ENCODE data around the gene RAB7B.

The RAB7B gene

DNA sequence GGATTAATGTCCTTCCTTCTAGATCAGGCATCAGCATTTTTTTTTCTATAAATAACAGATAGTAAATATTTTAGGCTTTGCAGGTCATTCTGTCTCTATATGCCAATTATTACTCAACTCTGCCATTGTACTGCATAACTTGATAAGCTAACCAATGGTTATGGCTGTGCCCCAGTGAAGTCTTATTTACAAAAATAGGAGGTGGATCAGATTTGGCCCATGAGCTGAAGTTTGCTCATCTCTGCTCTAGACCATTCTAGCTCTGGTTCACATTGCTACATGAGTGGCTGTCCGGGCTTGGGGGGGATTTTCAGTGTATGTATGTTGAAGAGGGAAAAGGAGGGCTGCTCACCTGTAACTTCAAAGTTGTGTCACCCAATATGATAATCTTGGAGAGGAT is 10.1 kb downstream of the RAB7B start:
- no peak for DNase-seq

DNA sequence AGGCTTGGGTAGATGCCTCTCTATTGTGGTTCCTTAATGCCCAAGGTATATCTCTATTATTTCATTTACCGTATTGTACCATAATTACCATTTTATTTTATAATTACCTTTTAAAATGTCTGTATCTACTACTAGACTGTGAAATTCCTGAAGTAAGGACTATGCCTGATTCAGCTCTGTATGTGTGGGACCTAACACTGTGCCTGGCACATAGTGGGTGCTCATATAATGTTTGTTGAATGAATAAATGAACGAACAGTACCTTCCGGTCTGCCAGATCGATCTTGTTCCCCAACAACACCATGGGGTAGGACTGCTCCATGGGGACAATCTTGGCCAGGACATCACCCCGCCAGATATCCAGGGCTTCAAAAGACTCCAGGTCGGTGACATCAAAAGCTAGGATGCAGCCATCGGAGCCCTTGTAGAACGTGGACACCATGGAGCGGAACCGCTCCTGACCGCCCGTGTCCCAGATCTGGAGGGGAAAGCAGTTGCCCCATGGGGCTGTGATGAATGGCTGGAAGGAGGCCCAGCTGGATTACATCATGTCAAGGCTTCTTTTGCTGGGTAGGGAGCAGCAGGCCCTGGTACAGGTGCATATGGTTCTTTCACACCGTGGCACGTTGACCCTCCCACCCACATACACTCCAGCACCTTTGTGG is 10.8 kb downstream of the RAB7B start:
- DNase-seq: no peak

DNA sequence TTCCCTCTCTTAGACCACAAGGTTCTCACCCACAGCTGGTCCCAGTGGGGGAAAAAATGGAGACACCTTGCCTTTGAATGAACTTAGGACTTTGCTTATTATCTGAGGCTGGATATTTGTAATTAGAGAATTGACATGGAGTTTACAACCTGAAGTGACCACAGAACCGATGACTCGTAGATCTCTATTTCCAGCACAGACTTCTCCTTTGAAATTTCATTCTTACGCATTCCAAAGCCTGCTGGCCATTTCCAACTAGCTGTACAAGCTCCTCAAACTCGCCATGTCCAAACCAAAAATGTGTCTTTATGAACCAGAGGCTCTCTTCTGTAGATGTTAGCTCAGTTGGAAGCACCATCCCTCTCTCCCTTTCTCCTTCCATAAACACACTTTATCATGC is 12.0 kb downstream of the RAB7B start:
- no peak for DNase-seq

DNA sequence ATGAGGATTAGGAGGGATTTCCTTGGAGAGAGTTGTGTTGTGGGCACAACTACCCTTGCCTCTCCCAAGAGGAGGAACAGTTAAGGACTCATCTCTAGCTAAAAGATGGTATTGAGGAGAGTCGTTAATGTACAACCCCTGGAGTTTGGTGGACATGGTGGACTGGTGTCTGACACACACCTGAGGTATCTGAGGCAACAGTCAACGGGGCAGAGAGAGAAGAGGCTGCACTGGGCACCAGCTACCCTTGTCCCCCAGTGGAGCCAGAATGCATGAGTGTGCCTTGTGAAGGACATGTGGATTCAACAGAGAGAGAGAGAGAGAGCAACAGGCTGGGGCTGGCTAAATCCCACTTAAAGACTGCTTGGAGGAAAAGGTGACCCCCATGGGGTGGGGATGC is 13.0 kb downstream of the RAB7B start:
- no peak for DNase-seq

DNA sequence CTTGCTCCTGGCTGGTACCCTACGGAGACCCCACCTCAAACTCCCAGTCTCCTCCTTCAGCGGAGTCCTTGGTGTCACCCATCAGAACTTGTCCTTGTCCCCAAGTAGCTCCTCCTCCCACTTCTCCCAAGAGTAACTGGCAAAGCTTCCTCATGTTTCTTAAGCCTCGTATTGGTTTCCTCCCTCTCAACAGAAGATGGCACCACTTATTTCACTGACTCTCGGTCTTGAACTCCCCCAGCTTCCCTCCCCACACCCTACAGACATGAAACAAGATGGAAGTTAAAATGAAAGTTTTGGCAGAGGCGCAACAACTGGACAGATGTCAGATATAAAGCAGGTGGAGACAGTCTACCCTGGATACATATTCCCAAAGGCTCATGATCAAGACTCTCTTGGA is 13.4 kb downstream of the RAB7B start:
- no peak for DNase-seq

DNA sequence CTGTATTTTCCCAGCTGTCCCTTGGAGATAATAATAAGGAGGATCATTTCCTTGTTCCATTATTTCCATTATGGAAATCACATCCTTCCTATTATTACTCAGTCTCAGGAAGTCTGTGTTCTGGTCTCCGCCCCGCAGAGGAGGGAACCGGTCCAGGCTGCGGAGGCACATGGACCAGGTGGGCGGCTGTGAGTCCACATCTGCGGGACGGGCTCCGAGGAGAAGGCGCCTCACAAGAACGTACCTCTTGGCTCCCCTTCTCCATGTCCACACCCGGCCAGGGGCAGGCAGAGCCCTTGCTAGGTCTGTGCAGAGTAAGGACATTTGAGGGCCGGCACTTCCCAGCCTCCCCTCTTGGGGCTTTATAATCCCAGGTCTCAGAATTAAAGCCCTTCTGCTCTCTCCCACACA is 14.6 kb downstream of the RAB7B start:
- DNase-seq: no peak

DNA sequence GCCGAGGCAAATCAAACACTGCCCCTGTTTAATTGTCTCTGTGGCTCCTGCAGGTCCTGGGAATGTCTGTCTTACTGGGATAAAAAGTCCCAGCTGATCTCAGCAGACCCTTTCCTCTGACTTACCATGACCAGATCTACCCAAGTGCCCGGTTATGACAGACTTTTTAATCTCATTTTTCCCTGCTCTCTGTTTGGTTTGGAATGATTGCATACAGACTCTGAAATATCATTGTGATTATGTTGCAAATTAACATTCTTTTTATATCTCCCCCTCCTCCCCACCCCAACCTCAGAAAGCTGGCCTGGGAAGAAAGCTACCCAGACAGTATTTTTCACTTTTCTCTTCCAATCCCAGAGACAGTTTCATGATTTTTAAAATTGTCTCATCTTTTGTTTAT is 16.3 kb downstream of the RAB7B start:
- no peak for DNase-seq

DNA sequence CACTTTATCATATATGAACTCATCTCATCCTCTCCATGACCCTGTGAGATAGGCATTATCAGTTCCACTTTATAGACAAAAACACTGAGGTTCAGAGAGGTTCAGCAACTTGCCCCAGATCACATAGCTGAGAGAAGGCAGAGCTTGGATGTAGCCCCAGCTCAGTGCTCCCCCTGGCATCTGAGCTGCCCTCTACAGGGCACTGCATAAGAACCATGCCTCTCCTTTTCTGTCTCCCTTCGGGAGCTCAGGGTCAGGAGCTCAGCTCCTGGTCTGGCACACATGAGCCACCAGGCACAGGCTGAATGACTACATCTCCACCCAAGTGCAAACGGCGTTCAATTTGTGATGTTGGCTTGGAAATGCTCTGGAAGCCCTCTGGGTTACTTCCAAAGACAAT is 16.9 kb downstream of the RAB7B start:
- no peak for DNase-seq

DNA sequence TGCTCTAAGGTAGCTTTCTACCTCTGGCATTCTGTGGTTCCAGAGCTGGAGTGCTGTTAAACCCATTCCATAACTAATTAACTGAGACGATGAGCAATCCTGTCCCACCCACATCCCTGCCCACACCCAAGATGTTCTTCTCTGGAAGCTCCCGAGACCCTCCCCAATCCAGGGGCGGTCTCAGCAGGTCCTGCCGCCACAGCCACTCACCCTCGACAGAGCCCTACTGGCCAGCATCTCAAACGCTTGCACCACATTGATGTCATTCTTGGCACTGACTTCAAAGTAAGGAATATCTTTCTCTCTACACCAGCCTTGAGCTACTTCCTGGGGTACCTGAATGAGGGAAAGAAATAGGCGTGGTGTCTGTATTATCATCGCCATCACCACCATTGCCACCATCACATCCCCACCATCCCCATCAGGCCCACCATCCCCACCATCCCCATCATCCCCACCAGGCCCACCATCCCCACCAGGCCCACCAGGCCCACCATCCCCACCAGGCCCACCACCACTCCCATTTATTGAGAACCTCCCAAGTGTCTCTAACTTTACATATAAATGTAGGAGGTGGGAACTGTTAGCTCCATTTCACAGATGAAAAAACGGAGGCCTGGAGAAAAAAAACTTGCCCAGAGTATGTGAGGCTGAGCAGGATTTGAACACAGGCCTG is 17.7 kb downstream of the RAB7B start:
- no peak for DNase-seq

DNA sequence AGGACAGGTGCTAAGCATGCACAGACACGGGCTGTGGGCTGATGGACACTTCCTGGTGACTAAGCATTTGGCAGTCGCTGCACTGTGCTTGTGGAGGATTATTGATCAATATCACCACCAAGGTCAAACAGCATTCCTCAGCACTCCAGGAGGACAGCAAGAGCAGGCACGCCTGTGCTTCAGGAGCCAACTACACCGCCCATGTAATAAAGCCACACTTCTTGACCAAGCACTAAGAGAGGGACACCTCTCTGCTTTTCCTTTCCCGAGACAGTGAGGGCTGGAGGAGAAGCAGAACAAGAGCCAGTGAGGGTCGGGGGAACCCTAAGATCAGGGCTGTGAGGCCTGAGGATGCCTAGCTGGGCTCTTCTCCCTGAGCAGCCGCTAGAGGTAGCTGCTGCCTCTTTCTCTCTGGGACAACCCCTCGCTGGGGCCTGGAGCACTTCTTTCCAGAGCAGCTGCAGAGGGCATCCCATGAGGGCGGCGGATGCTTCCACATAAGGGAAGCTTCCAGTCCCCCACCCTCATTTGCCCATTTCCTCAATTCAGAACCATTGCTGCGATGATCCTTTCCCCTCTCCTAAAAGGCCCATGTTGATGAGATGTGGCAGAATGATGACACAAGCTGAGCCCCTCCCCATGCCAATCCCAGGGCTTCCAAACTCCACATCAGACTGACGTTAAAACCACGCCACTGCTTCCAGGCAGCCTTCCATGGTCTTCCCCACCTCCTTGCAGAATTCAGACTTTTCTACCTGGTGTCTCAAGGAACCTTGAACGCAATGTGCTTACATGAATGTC is 19.1 kb downstream of the RAB7B start:
- DNase-seq: peak; percentile 7

DNA sequence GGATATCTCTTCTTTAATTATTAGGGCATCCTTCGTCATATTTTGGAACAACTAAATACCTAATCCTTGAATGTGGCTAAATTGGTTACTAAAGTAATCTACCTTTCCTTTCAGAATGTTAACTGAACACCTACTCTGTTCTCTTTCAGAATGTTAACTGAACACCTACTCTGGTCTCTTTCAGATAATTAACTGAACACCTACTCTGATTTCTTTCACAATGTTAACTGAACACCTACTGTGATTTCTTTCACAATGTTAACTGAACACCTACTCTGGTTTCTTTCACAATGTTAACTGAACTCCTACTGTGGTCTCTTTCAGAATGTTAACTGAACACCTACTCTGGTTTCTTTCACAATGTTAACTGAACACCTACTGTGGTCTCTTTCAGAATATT is 21.9 kb downstream of the RAB7B start:
- DNase-seq: no peak

DNA sequence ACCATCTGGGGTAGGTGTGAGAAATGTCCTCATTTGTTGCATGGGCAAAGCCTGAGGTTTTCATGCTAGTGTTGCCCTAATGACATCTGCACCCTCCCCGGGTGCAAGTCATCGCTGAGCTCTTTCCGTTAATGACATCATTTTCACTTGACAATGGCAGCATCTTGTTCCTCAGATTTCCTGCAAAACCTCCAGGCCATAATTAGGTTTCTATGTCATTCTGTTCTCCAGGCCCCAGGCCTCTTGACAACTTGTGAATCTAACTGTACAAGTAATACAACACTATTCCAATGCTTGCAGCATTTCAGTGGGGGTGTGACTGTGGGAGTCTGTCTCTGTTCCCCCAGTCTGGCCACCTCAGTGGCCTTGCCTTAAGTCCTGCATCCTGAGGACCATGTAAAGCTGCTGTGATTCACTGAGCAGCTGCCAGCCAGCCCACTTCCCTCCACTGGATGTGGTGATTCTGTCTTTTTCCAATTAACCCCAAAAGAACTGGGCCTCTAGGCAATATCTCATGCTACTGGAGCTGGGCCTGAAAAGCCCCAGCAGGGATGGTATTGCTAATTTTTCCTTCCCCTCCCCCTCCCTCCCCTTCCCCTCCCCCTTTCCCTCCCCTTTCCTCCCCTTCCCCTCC is 22.8 kb downstream of the RAB7B start:
- no peak for DNase-seq

DNA sequence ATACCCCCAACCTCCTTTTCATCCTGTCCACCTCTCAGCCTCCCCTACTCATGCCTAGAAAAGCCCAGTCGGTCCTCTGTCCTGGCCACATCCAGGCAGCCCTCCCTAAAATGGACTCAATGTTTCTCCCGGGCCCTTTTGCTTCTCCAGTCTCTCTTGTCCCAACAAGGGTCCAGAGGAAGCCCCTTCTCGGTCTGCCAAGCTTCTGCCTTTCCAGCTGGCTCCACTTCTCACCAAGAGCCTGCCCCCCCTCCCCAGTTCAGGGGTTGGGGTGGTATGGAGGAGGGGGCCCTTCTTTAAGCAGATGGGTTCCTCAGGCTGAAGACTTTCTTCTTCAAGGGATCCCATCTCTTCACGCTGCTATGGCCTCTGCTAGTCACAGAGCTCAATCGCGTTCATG is 23.9 kb downstream of the RAB7B start:
- DNase-seq: no peak

DNA sequence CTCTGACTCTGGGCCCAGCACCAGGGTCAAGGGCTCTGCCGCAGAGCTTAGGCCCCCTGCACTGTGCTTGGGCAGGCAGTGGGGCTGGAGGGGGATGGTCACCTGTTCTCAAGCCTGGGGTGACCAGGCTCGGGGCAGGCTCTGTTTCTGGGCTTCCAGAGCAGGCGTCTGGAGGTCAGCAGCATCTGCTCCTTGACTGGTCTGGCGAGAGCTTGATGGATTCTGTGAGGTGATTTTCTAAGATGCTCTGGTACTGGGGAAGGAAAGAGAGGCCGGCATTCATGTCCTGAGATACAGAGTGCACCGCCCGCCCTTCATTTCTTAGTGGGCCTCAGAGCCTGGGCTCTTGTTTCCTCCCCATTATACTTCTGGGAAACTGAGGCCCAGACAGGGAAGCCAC is 24.5 kb downstream of the RAB7B start:
- no peak for DNase-seq

DNA sequence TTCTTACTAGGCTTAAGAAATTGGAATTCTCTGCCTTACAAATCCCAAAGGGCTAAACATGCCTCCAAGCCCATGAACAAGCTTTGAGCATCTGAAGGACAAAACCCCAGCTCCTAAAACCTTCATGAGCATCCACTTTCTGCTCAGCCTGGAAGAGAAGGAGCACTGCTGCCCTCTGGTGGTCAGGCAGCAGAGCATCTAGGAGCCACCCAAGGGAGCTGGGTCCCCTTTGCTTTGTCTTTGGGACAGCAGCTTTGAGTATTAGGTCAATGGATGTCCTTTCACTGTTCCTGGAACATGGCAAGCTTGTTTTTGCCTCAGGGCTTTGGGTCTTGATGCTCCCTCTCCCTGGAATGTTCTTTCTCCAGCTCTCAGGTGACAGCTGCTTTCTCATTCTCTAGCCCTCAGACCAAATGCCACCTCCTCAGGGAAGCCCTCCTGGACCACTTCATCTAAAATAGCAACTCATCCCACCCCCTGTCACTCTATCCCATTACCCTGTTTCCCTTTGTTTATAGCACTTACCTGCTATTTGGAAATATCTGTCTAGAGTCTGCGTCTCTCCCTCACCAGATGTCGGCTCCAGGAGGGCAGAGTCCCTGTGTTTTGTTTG is 25.7 kb downstream of the RAB7B start:
- peak; percentile 73 for DNase-seq

DNA sequence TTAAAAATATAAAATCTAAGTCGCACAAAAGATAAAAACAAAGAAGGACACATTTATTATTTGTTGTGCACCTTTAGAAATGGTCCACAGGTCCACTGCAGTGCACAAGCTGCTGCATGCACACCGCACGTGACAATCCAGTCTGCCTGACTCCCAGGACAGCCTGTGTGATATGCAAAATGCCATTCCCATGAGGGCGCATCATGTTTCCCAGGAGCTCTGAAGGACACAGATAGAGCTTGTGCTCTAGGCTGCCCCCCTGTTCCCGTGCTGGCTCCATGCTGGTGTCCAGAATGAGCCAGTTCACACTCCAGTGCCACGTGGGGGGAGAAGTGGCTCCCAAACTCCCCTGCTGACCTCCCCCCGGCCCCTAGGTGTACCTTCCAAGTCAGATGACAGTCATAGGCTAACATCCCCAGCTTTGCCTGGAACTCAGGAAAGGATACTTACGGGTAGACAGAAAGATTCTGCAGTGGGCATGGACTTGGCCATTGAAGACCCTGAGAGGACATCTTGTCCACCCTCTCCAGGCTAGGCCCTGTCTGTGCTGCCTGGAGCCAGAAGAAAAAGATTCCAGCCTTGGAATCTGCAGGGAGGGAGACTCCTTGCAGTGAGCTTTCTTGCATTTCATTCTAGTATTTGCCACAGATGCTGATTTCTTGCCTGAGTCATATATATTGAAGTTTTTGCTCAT is 26.3 kb downstream of the RAB7B start:
- DNase-seq: no peak

DNA sequence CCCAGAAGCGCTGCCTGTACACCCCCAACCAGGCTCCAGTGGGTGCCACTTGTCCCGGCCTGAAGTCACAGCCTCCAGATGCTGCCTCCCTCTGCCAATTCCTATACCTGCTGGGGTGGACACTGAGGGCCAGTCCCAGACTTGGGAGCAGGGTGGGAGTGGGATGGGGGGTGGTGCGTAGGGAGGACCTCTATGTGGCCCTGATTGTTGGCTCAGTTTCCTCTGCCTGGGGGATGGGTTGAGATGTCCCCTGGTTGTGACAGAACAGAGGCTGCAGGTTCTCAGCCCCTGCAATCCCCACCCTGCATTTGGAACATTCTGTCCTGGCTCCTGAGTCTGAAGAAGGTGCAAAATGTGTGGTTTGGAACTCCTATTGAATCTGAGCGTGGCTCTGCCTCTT is 27.2 kb downstream of the RAB7B start:
- DNase-seq: no peak

DNA sequence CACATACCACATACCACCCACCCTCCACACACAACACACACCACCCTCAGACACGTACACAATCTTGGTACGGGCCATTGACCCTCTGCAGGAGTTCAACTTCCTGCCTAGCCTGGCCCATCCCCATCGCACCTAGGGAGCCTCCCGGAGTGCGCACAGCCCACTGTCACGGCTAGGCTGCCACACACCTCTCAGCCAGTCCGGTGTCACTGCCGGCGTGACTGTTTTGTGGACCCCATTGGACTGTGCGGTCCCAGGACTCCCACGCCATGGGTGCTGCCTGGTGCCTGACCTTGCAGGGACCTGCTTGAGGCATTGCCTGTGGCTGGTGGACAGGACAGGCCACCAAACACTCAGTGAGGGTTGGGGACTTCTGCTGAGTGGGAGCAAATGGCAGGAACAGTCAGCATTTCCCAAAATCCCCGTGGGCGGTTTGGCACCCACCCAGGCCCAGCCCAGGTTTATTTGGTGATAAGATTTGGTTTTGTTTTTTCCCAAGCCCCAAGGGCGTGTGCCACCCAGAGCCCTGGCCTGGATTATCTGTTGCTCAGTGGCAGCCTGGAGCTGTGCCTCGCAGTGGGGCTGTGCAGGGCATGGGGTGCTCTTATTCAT is 27.7 kb downstream of the RAB7B start:
- no peak for DNase-seq

DNA sequence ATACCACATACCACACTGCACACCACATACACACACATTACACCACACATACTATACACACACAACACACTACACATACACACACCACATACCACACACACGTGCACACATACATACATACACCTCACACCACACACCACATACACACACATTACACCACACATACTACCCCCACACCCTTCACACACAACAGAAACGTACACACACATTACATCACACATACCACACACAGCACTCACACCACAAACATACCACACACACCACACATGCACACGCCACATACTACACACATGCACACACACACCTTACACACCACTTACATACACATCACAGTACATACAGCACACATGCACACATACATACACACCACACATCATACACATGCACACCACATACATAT is 28.5 kb downstream of the RAB7B start:
- DNase-seq: no peak

DNA sequence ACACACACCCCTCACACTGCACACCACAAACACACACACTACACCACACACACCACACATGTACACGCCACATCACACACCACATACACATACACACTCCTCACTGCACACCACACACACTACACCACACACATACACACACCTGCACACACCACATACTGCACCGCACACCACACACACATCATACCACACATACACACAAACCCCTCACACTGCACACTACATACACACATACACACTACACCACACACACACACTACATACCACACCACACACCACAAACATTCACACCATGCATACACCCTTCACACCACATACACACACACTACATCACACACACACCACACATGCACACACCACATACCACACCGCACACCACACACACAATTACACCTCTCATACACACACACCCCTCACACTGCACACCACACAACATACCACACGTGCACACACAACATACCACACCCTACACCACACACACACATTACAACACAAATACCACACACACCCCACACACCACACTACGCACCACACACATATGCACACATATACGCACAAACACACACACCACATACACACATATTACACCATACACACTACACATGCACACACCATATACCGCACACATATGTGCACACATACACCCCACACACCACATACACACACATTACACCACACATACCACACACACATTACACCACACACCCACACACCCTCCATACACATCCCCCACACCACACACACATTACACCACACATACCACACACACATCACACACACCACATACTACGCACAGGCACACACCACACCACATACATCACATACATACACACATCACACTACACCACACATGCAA is 29.6 kb downstream of the RAB7B start:
- DNase-seq: no peak

DNA sequence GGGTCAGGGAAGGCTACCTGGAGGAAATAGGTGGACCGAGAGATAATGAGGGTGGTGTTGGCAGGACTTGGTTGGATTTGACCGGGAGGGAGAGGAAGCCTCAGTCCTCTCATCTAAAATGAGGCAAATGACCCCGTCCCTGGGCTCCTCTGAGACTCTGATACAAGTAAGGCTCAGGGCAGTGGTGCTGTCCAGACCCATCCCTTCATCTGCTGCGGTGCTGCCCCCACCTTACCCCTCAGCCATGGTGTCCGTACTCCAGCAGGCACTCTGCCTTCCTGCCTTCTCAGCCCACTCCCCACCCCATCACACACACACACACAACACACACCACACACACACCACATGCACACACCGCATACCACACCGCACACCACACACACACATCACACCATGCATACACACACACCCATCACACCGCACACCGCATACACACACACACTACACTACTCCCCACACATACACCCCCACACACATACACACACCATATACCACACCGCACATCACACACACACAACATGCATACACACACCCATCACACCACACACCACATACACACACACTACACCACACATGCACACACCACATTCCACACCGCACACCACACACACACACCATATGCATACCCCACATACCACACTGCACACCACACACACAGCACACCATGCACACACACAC is 30.6 kb downstream of the RAB7B start:
- no peak for DNase-seq
